CD4-positive, alpha-beta T cell treated with Interleukin-12 subunit alpha and Interleukin-12 subunit beta, for 1 hour (primary cell): Measurements from ENCODE around the gene SYT3.
"Not testable (repeated sequence)": the region's sequence is repeated elsewhere in the genome, so short reads cannot be mapped to it uniquely, and the experiment has no call there.

Experiments
- DNase-seq: peaks from one replicate; pipeline ENCODE4 v3.0.0-alpha.2; 2020

The SYT3 gene

GRCh38 chr19:50633973-50634372, 5.7 kb downstream of the SYT3 start:
- DNase-seq, result no peak

- no peak for DNase-seq
These were observed 6.3 kb downstream of the SYT3 start for GRCh38 chr19:50633359-50633758.

GRCh38 chr19:50632151-50632835, 7.4 kb downstream of the SYT3 start:
- DNase-seq, result no peak

GRCh38 chr19:50629801-50630200, 9.9 kb downstream of the SYT3 start:
- no peak for DNase-seq

GRCh38 chr19:50629194-50629593, 10.5 kb downstream of the SYT3 start:
- no peak for DNase-seq

GRCh38 chr19:50628551-50628950, 11.1 kb downstream of the SYT3 start:
- DNase-seq, result no peak

- DNase-seq, result no peak
These were observed 11.5 kb downstream of the SYT3 start for GRCh38 chr19:50628146-50628545.

- DNase-seq, result no peak
These were observed 12.9 kb downstream of the SYT3 start for GRCh38 chr19:50626795-50627194.

GRCh38 chr19:50626011-50626410, 13.7 kb downstream of the SYT3 start:
- DNase-seq, result no peak

- DNase-seq, result no peak
These were observed 14.6 kb downstream of the SYT3 start for GRCh38 chr19:50624949-50625600.

GRCh38 chr19:50620394-50620906, 19.2 kb downstream of the SYT3 start:
- not testable (repeated sequence) for DNase-seq

GRCh38 chr19:50619184-50619583, 20.5 kb downstream of the SYT3 start:
- not testable (repeated sequence) for DNase-seq

GRCh38 chr19:50618379-50618778, 21.3 kb downstream of the SYT3 start:
- not testable (repeated sequence) for DNase-seq

GRCh38 chr19:50612504-50613404, 26.9 kb downstream of the SYT3 start:
- DNase-seq, result not testable (repeated sequence)

GRCh38 chr19:50607874-50608785, 31.6 kb downstream of the SYT3 start:
- peak; percentile 72 for DNase-seq

GRCh38 chr19:50607388-50607787, 32.3 kb downstream of the SYT3 start:
- no peak for DNase-seq

- DNase-seq, result not testable (repeated sequence)
These were observed 33.4 kb downstream of the SYT3 start for GRCh38 chr19:50606059-50606836.

GRCh38 chr19:50604264-50605073, 35.2 kb downstream of the SYT3 start:
- DNase-seq, result not testable (repeated sequence)

- no peak for DNase-seq
These were observed 36.7 kb downstream of the SYT3 start for GRCh38 chr19:50602935-50603334.

GRCh38 chr19:50602496-50602895, 37.2 kb downstream of the SYT3 start:
- no peak for DNase-seq

- no peak for DNase-seq
These were observed 37.6 kb downstream of the SYT3 start for GRCh38 chr19:50602089-50602422.
